GM19395 (cell line): ENCODE measurements around the gene PADI3.

Experiments
- ATAC-seq: cut with Tn5 transposase; IDR thresholded peaks from one replicate; pipeline ENCODE4 v1.9.1; 2021; ENCODE audit warnings: mild to moderate bottlenecking, moderate library complexity; ENCODE audit not compliant: unreplicated experiment

Gene PADI3, protein sequence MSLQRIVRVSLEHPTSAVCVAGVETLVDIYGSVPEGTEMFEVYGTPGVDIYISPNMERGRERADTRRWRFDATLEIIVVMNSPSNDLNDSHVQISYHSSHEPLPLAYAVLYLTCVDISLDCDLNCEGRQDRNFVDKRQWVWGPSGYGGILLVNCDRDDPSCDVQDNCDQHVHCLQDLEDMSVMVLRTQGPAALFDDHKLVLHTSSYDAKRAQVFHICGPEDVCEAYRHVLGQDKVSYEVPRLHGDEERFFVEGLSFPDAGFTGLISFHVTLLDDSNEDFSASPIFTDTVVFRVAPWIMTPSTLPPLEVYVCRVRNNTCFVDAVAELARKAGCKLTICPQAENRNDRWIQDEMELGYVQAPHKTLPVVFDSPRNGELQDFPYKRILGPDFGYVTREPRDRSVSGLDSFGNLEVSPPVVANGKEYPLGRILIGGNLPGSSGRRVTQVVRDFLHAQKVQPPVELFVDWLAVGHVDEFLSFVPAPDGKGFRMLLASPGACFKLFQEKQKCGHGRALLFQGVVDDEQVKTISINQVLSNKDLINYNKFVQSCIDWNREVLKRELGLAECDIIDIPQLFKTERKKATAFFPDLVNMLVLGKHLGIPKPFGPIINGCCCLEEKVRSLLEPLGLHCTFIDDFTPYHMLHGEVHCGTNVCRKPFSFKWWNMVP

DNA sequence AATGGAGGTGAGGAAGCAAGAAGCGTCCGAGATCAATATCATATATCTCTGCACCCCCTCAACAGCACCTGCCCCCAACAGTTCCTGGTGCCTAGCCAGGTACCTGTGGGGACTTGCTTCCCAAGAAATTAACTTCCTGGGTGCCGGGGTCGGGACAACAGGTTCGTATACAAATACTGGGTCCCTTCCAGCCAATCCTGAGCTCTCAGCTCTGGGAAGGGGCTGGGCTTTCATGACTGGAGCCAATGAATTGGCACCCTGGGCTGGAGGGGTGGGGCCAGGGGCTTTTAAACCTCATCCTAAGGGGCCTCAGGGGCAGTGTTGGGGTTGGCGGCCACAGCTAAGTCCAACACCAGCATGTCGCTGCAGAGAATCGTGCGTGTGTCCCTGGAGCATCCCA lies at the start of gene PADI3:
PADI3 (plus strand) TSS at position 318 of the 400 bp plus-strand sequence; CDS start at position 358, 40 bp downstream.
- no peak for ATAC-seq

DNA sequence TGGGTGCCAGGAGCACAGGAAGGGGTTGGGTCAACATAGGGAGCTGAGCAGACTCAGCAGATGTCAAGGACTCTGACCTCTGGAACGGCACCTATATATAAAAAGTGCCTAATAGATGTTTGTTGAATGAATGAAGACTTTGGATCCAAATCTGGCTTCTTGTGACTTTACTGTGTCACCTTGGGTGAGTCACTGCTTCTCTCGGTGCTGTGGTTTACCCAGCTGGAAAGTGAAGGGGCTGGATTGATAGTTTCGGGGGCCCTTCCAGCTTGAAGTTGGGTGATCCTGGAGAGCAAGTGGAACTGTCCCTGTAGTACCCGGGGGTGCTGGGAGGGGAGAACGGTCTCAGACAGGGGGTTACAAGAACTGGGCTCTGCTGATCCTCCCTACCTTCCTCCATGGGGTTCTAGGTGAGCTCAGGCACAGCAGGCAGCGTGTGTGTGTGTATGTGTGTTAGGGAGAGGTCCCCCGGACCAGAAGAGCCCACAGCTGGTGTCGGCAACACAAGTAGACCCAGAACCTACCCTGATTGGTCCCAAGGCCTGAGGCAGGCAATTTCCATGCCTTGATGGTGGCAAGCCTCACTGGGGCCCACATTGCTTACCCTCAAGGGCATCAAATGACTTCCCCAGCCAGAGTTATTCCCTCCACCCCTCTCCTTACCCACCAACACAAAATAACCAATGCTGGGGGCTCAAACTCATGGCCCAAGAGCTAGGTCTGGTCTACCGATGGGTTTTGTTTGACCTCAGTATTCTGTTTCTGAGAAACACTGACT lies 49.4 kb upstream of the PADI3 start:
- no peak for ATAC-seq

DNA sequence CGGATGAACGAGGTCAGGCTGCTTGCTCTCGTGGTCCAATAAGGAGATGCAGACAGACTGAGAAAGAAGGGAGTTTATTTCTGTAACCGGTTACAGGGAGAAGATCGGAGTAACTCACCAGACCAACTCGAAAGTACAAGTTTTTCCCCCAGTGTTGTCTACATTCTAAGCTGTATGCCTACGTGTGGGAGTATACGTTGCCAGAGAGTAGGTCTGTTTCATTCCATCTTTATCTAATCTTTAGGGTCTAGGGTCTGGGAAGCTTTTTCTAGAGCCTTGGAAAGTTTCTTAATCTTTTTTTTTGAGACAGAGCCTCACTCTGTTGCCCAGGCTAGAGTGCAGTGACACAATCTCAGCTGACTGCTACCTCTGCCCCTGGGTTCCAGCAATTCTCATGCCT lies 48.7 kb upstream of the PADI3 start:
- no peak for ATAC-seq

DNA sequence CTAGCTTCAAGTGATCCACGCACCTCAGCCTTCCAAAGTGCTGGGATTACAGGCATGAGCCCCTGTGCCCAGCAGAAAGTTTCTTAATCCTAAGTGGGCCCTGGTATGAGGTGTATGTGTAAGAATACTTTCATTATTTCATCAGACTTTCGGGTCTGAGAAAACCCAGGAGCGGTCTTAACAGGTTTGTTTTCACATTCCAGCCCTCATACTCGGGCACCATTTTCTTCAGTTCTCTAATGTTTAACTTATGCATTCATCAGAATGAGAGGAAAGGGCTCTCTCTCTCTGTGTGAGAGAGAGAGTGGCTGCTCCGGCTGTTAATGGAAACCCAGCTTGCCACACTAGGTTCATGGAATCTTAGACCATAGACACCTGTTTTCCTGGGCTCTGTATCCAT lies 48.1 kb upstream of the PADI3 start:
- ATAC-seq: no peak

DNA sequence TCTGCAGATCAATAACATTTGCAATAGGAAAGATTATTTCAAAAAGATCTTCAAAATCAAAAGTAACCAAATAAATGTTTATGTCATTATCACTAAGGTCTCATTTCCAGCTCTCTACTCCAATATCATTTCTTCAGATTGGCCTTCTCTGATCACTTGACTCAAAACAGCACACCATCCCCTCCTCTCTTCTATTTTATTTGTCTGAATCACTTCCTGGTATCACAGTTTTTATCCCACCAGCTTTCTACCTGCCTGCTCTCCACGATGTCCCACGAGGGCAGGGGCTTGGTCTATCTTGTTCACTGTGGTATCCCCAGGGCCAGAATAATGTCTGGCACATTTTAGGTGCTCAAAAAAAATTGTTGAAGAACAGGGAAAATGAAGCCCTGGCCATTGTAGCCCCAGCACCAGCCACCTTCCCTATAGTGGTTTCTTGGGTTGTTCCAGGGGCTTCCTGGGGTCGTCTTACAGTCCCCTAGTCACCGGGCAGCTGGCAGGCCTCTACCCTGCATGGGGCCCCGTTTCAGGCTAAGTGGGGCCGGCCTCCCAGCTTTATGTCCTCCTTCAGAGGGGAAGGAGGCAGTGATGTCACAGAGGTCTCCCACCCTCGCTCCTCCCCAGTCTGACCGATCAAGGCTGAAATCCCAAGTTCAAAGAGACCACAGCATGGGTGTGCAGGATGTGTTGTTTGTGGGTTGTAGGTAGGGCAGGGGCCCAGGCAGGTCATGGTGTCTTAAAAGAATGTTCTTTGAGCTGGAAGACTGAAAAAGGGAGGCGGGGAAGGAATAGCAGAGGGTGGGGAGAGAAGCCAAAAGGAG lies 47.5 kb upstream of the PADI3 start:
- no peak for ATAC-seq

DNA sequence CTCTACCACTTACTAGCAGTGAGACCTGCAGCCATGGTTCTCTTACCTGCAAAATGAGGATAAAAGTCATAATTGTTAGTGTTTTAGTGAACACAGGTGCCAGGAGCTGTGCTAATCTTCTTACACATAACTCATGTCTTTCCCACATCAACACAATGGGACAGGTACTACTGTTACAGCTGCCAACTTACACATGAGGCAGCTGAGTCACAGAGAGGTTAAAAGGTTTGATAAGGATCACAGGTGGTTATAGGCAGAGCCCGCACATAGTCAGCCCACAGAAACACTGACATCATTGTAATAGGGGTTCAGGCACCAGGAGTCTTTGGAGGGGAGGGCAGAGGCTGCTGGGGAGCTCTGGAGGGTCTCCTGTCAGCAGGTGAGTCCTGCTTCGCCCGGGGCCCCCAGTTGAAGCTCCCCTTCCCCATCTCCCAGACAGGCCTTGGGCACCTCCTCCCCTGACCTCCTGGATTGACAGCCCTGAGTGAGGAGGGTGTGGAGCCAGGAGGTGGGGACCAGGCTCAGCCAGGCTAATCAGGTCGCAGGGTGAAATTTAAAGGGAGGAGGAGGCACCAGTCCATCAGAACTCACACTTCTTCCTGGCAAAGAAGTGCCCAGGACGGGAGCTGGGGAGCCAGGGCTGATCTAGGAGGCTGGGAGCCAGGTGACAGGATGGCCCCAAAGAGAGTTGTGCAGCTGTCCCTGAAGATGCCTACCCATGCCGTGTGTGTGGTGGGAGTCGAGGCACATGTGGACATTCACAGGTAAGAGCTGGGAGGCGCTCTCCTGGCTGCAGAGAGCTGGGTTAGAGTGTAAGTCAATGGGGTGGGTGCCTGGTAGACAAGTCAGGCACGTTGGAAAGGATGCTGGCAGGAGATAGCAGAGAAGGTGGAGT lies 44.1 kb upstream of the PADI3 start, which contains the start of gene PADI1:
PADI1 (plus strand) TSS at position 583 of the 895 bp plus-strand sequence; CDS start at position 673, 90 bp downstream.
- ATAC-seq: no peak

DNA sequence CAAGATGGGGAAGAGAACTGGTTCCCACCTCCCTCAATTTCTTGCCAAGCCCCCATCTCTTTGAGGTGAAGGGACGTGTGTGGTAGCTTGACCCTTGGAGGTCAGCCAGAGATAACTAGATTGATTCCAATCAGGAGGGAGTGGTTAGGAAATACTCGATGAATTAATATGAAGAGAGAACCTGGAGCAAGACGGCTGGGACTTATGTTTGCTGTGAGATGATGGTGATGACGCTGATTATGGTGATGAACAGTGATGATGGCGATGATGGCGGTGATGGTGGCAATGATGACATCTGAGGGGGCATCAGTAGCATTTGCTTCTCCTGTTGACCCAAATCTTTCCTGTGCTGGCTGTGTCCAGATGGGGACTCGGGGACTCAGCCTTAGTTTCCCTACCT lies 43.2 kb upstream of the PADI3 start:
- ATAC-seq: no peak

DNA sequence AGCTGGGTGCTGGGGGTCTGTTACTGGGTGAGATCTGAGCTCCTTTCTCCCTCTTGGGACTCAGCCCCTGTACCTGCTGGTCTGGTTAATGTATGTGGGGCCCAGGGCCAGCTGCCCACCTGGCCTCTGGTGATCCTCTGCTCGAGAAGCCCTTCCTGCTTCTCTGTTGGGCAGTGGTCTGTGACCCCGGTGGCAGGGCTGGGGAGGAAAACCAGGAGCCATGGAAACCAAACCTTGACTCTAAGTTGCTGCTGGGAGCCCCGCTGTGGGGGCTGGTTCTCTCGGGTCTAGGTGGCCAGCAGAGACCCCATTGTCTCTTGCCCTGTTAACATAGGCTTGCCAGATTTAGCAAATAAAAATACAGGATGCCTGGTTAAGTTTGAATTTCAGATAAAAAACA lies 42.7 kb upstream of the PADI3 start:
- ATAC-seq: no peak

DNA sequence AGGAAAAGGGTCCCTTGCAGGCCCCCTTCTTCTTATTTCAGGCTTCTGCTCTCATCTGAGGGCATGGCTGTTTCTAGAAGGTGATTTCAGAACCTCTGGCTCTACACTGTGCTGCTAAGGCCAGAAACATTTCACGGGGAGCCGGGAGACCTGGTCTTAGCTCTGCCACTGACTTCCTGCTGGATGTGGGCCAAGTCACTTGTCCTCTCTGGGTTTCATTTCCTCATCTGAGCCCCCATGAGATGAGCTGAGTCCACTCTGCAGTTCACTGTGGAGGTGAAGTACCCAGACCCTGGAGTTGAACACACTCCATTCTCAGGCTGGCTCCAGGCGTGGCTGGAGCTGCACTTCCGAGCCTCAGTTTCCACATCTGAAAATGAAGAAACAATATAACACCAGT lies 41.9 kb upstream of the PADI3 start:
- ATAC-seq: no peak

DNA sequence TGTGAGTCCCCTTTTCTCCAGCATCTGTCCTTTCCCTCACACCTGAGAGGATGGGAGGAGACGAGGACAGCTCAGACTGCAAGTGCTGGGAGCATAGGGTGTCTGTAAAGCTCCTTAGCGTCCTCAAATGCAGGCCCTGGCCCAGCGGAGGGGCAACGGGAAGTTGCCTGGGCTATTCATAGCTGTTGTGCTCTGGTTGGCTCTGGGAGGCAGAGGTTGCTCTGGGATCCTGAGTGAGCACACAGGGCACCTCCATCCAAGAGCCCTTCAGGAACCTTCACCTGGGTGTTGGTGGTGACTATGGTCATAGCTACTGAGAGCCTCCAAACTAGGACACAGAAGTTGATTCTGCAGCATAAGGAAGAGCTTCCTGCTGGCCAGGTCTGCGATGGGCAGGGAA lies 41.4 kb upstream of the PADI3 start:
- ATAC-seq: peak; percentile 10

DNA sequence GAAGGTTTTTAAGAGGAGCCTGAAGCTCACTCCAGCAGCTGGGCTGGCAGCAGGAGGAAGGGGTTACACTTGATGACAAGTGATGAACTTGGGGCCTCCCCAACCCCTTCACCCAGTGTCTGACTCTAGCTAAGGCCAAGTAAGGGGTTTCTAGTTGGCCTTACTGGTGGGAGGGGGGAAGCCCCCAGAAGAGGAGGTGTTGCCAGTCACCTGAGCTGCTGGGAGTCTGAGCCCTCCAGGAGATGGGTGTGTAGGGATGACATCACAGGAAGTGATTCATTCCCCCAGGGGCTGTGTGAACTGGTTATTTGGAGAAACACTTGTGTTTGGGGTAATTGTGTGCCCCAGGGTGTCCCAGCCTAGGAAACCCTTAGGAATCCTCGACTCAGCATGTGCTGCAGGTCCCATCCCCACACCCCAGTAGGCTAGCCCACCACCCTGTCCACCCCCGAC lies 40.9 kb upstream of the PADI3 start:
- ATAC-seq: peak; percentile 53

DNA sequence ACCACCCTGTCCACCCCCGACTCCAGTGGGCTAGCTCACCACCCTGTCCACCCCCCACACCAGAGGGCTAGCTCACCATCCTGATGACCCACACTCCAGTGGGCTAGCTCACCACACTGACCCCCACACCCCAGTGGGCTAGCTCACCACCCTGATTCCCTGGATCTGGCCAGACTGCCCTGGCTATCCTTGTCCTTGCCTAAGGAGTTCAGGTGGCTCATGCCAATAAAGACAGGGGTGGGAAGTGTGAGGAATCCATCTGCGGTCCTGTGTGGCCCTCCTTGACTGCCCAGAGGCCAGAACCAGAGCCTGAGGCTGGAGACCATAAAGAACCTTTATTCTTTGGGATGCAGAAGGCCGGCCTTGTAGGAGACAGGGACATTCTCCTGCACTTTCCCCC lies 40.4 kb upstream of the PADI3 start:
- no peak for ATAC-seq

DNA sequence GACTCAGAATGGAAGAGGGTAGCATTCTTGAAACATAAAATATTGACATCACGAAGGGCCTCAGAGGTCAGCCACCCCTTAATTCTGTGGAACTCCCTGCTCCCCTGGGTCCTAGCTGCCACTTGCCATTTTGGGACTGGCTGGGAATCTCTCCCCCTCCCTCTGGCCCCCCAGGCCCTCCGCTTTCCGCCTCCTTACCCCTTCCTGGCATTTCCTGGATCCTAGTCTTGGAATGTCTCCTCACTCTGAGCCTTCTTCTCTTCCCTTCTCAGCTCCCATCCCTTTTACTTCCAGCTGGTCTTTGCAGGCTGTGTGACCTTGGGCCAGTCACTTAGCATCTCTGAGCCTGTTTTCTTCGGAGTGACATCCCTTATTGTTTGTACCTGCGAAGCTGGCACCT lies 39.5 kb upstream of the PADI3 start:
- ATAC-seq: no peak

DNA sequence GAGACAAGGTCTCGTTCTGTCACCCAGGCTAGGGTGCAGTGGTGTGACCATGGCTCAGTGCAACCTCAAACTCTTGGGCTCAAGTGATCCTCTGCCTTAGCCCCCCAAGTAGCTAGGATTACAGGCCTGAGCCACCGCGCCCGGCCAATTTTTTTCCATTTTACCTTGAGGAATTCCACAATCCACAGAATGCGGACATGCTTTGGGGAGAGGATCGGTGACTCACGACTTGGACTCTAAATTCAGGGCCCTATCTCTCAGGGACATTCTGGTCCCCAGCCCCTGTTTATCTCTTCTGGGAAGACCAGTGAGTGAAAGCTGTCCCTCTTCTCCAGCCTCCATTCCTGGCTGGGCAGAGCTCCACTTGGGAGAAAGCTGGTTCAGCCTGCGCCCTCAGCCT lies 38.7 kb upstream of the PADI3 start:
- ATAC-seq: no peak

DNA sequence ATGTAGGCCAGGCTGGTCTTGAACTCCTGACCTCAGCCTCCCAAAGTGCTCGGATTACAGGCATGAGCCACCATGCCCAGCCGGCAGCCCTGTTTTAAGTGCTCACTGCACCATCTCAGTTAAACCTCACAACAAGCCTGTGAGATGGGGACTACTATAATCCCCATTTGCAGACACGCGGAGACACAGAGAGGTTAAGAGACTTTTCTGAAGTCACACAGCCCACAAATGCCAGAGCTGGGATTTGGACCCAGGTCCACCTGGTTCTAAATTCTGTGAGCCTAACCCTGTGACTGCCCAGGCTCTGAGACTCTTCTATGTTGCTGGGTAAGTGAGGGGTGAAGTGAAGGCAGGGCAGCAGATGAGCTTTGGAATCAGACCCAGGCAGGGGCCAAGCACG lies 37.5 kb upstream of the PADI3 start:
- ATAC-seq: no peak

DNA sequence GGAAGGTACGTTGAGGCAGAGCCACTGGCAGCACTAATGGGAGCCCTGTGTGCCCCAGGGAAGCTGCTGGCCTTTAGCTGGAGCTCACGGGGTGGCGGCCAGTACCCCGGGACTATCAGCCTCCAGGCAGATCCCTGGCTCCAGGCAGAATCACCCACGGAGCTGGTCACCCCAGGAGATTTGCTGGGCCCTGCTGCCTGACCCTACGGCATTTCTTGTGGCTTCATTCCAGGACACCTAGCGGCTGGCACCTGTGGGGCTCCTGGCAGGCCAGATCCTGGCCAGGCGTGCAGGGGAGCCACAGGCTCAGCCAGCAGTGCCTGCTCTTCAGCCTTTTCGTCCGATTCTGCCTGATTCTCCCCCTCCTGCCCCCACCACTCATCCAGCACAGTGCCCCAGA lies 36.9 kb upstream of the PADI3 start:
- no peak for ATAC-seq

DNA sequence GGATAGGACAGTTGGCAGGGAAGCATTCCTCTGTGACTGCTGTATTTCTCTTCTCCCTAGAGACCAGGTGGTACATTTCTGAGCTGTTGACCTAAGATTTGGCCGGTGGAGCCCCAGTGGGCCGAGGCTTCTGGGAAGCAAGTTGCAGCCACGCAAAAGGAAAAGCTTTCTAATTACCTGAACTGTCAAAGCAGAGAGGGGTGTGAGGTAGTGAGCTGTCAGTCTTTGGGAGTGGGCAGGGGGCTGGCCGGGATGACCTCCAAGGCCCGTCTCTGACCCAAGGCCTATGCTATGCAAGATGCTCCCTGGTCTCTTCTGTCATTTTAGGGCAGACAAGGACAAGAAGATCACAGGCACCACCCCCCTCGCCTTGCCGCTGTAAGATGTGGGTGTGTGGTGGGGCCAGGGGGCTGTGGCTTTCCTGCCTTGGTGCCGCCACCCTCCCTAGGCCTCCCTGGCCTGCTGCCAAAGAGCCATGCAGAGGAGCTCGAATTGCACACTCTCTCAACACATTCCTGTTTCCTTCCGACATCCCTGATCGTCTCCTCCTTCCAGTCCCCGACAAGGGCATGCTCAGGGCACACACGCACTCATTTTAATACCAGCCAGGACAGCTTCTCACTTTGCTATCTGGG lies 36.3 kb upstream of the PADI3 start:
- no peak for ATAC-seq

DNA sequence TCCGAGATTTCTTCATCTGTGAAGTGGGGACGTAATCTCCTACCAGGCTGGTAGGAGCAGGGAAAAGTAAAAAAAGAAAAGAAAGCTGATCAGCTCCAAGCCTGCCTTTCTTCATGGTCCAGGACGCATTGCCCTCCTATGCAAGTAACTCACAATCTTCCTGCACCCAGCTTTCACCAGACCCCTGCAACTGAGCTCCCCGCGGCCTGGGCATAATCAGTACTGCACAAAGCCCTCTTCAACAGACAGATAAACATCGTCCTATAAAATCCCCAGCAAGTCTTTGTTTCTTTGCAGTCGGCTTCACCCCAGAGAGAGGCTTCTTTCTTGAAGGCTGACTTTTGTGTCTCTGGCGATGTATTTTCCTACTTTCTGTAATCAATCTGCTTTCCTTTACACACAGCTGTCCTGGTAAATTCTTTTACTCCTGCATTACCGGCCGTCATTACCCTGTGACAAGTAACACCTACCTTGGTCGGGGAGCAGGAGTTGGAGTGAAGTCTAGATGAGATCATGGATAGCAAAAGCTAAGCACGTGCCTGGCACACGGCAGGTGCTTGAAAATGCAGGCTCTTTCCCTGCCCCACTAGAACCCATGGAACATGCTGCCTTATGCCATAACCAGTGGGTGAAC lies 35.6 kb upstream of the PADI3 start:
- no peak for ATAC-seq

DNA sequence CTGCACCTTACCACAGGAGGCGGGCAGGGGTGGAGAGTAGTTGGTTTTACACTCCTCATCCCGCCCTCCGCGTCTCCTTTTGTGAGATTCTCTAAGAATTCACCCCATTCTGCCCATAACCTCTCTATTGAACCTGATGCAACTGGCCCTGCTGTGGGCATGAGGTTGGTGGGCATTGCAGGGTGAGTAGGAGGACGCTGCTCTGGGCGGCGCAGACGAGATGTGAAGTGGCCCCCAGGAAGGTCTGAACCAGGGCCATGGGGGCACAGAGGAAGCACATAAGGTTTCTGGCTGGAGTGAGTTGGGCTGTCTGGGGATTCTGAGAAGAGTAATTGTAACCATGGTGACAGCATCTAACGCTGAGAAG lies 35.1 kb upstream of the PADI3 start:
- ATAC-seq: no peak
